A549 (cell line): ENCODE data around the gene PCNX2. TPM values are rescaled to one million over a fixed set of nuclear protein-coding genes. Genes with fewer than 3 reads are reported as not detected.

Experiments used
- ATAC-seq, 2 experiments: fragments of 200-7000 bp in 1 of 2; fragments of >200 bp in 1 of 2; cut with Nextera tagmentation in 1 of 2; cut with Tn5 transposase in 1 of 2; 3 replicates each; pipeline versions ENCODE4 v1.8.0 to v1.9.1; 2018 to 2020; ENCODE audit warnings: mild to moderate bottlenecking in 1 of 2, moderate library complexity in 1 of 2
- CTCF ChIA-PET: fragments of 300-600 bp; sonication (Branson Sonifier 250); formaldehyde crosslinking; extraction: SDS; loops from one replicate; lab custom pipeline; 2021; ENCODE audit warnings: antibody characterized with exemption, inconsistent platforms; lab: Yijun Ruan, JAX
- POLR2A ChIA-PET: fragments of 350-600 bp; formaldehyde crosslinking; extraction: SDS; loops from one replicate; lab custom pipeline; 2021; ENCODE audit warnings: antibody characterized with exemption, inconsistent platforms; lab: Yijun Ruan, JAX
- DNase-seq, 2 experiments: peaks; one replicate each; pipeline versions ENCODE4 v3.0.0 to v3.0.0-alpha.2; 2011 to 2016; ENCODE audit warnings: low read depth in 1 of 2, low spot score in 1 of 2
- FAIRE-seq: peaks from 2 replicates; lab custom pipeline; 2011; peaks lifted over from hg19 to GRCh38; lab: Jason Lieb, UNC
- H3K27ac ChIP-seq, 2 experiments: fragments of >200 bp; sonication (Bioruptor Twin); formaldehyde crosslinking; 3 replicates each; pipeline ENCODE4 v1.5.1; 2016 to 2017
- H3K4me1 ChIP-seq: fragments of >200 bp; sonication (Bioruptor Twin); formaldehyde crosslinking; 3 replicates; pipeline ENCODE4 v1.6.1; 2016
- H3K4me2 ChIP-seq: fragments of >200 bp; sonication (Bioruptor Twin); formaldehyde crosslinking; 3 replicates; pipeline ENCODE4 v1.6.1; 2016
- H3K4me3 ChIP-seq: fragments of >200 bp; sonication (Bioruptor Twin); formaldehyde crosslinking; 3 replicates; pipeline ENCODE4 v1.5.1; 2016
- H3K9me3 ChIP-seq: fragments of >200 bp; sonication (Bioruptor Twin); formaldehyde crosslinking; 3 replicates; pipeline ENCODE4 v1.6.1; 2016
- CHD4 ChIP-seq: fragments of 200-600 bp; sonication (generic); IDR thresholded peaks from 2 replicates; pipeline ENCODE4 v1.6.1; 2016; ENCODE audit warnings: antibody characterized with exemption, mild to moderate bottlenecking, borderline replicate concordance
- EHF ChIP-seq: fragments of 250-450 bp; sonication (Bioruptor Pico); IDR thresholded peaks from 2 replicates; pipeline ENCODE4 v1.5.0; 2020; ENCODE audit warnings: mild to moderate bottlenecking
- EP300 ChIP-seq, 2 experiments: fragments of >200 bp; sonication (Bioruptor Twin); formaldehyde crosslinking; IDR thresholded peaks; 2 replicates in 1 of 2; 3 replicates in 1 of 2; pipeline ENCODE4 v1.6.1; 2016 to 2017
- FOSB ChIP-seq: fragments of 250-450 bp; sonication (Bioruptor Pico); IDR thresholded peaks from 2 replicates; pipeline ENCODE4 v1.5.0; 2020; ENCODE audit warnings: mild to moderate bottlenecking, moderate library complexity
- HEYL ChIP-seq: fragments of 250-450 bp; sonication (Bioruptor Pico); IDR thresholded peaks from 2 replicates; pipeline ENCODE4 v1.8.0; 2021; ENCODE audit warnings: mild to moderate bottlenecking, moderate library complexity
- HOXB13 ChIP-seq: fragments of 250-450 bp; sonication (Bioruptor Pico); IDR thresholded peaks from 2 replicates; pipeline ENCODE4 v1.5.0; 2020; ENCODE audit warnings: low read depth, mild to moderate bottlenecking, moderate library complexity
- JUNB ChIP-seq: fragments of >200 bp; sonication (Bioruptor Twin); formaldehyde crosslinking; IDR thresholded peaks from 2 replicates; pipeline ENCODE4 v1.6.1; 2016
- MAFK ChIP-seq: fragments of 450-650 bp; IDR thresholded peaks from 2 replicates; pipeline ENCODE4 v1.6.1; 2014; ENCODE audit not compliant: partially characterized antibody
- MAZ ChIP-seq: fragments of 150-350 bp; IDR thresholded peaks from 2 replicates; pipeline ENCODE4 v1.6.1; 2014; ENCODE audit warnings: antibody characterized with exemption, low read depth, low read length, borderline replicate concordance
- MYC ChIP-seq: IDR thresholded peaks from 2 replicates; pipeline ENCODE4 v1.6.1; 2012; ENCODE audit warnings: mild to moderate bottlenecking, inconsistent platforms, low read length, improper control_type of control experiment, borderline replicate concordance
- NFE2L2 ChIP-seq: fragments of 150-350 bp; conservative IDR thresholded peaks from 2 replicates; pipeline ENCODE4 v1.6.1; 2014; ENCODE audit warnings: low read length
- NPAS2 ChIP-seq: fragments of 250-450 bp; sonication (Bioruptor Pico); IDR thresholded peaks from 2 replicates; pipeline ENCODE4 v1.8.0; 2022; ENCODE audit warnings: mild to moderate bottlenecking, moderate library complexity, borderline replicate concordance
- NR3C1 ChIP-seq: fragments of >200 bp; sonication (Bioruptor Twin); formaldehyde crosslinking; IDR thresholded peaks from 3 replicates; pipeline ENCODE4 v1.6.1; 2017
- PHF8 ChIP-seq: fragments of 200-600 bp; sonication (generic); IDR thresholded peaks from 2 replicates; pipeline ENCODE4 v1.6.1; 2016; ENCODE audit warnings: low read depth, mild to moderate bottlenecking, antibody characterized with exemption, moderate library complexity, borderline replicate concordance
- RARB ChIP-seq: fragments of 250-450 bp; sonication (Bioruptor Pico); IDR thresholded peaks from 2 replicates; pipeline ENCODE4 v1.8.0; 2021; ENCODE audit warnings: mild to moderate bottlenecking, moderate library complexity
- RFX5 ChIP-seq: fragments of 450-650 bp; IDR thresholded peaks from 2 replicates; pipeline ENCODE4 v1.7.1; 2014; ENCODE audit warnings: antibody characterized with exemption, mild to moderate bottlenecking, moderate library complexity
- RNF2 ChIP-seq: fragments of 200-600 bp; sonication (generic); IDR thresholded peaks from 2 replicates; pipeline ENCODE4 v1.6.1; 2016; ENCODE audit warnings: low read depth, mild to moderate bottlenecking, antibody characterized with exemption, moderate library complexity, borderline replicate concordance
- SMC3 ChIP-seq: fragments of >200 bp; sonication (Bioruptor Twin); formaldehyde crosslinking; IDR thresholded peaks from 3 replicates; pipeline ENCODE4 v1.6.1; 2018; ENCODE audit warnings: inconsistent platforms
- ZC3H11A ChIP-seq: fragments of 450-650 bp; IDR thresholded peaks from 2 replicates; pipeline ENCODE4 v1.6.1; 2014; ENCODE audit warnings: antibody characterized with exemption, mild to moderate bottlenecking
- ZFP36 ChIP-seq: fragments of 450-650 bp; IDR thresholded peaks from 2 replicates; pipeline ENCODE4 v1.6.1; 2014; ENCODE audit warnings: borderline replicate concordance; ENCODE audit not compliant: partially characterized antibody
- ZSCAN20 ChIP-seq: fragments of 250-450 bp; sonication (Bioruptor Pico); IDR thresholded peaks from 2 replicates; pipeline ENCODE4 v1.8.0; 2022; ENCODE audit warnings: mild to moderate bottlenecking, moderate library complexity
- WGBS: methylation state at CpG from one replicate; pipeline ENCODE4 v1.1.6; 2017; ENCODE audit errors: missing lambda C conversion rate; 5-methylcytosine and 5-hydroxymethylcytosine counted together
- polyA plus RNA-seq, 4 experiments: library from polyadenylated mRNA; depleted of rRNA in 3 of 4; stranded (reverse); fragments of >200 nt; fragmentation: RNase III in 1 of 4; extraction: RNeasy Plus Mini Kit Qiagen cat#74134 plus additional on column Dnase treatment in 1 of 4; gene quantifications; 2 replicates in 3 of 4; 3 replicates in 1 of 4; pipeline ENCODE4 v1.2.3, GENCODE V29; 2011 to 2017
- TF ChIP-seq, protein P1 (sequence below): IDR thresholded peaks from 2 replicates; pipeline ENCODE4 v1.6.1; 2012
- TF ChIP-seq, protein P2 (sequence below): fragments of >200 bp; sonication (Bioruptor Twin); formaldehyde crosslinking; IDR thresholded peaks from 2 replicates; pipeline ENCODE4 v1.6.1; 2016
- TF ChIP-seq, protein P3 (sequence below): IDR thresholded peaks from 2 replicates; pipeline ENCODE4 v1.6.1; 2012; ENCODE audit warnings: low read depth, borderline replicate concordance
- TF ChIP-seq, protein P4 (sequence below): fragments of 250-450 bp; sonication (Bioruptor Pico); IDR thresholded peaks from 2 replicates; pipeline ENCODE4 v1.5.0; 2020; ENCODE audit warnings: low read depth, mild to moderate bottlenecking, moderate library complexity
- TF ChIP-seq, protein P5 (sequence below): fragments of 200-600 bp; sonication (generic); IDR thresholded peaks from 2 replicates; pipeline ENCODE4 v1.6.1; 2016; ENCODE audit warnings: antibody characterized with exemption, mild to moderate bottlenecking, moderate library complexity
- TF ChIP-seq, protein P6 (sequence below): IDR thresholded peaks from 2 replicates; pipeline ENCODE4 v1.6.1; 2012

Gene PCNX2
- polyA plus RNA-seq, 2 of the 4 experiments (the other 2 are of a cell fraction): 8.8 to 27.2 TPM

DNA sequence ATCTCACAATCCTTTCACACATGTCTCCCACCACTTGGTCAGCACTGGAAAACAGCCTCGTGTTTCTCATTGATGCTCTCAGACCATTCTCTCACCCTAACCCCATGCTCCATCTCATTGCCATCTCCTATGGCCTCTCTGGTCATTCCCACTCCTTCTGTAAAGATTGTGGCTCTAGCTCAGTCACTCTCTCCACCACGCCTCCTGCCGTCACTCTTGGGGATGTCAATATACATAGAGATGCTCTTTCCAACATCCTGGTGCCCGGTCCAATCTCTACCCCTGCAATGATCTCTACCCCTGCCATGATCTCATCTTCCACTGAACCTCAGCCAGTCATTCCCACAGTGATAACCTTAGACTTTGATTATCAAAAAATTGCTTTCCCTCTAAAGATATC is 255.0 kb downstream of the PCNX2 start:
- FAIRE-seq (no peak), ATAC-seq (no peak), DNase-seq (no peak)
- Histone ChIP-seq H3K27ac (no peak overlapping the region), H3K4me3 (no peak overlapping the region), H3K4me2 (no peak overlapping the region), H3K4me1 (no peaks in the 10 kb centered on the region), H3K9me3 (no peaks in the 10 kb centered on the region)
- CTCF ChIA-PET: no interaction called here
- TF ChIP-seq MYC (no peak), EP300 (IDR thresholded peaks at IDR 0.05) (no peak), NR3C1 (no peak), FOSB (CRISPR knock-in tag) (no peak), MAZ (no peak), RNF2 (no peak), HEYL (no peak), ZFP36 (no peak), ZSCAN20 (CRISPR knock-in tag) (no peak), CHD4 (no peak), MAFK (no peak), NPAS2 (CRISPR knock-in tag) (no peak)
- TF ChIP-seq, protein P1, sequence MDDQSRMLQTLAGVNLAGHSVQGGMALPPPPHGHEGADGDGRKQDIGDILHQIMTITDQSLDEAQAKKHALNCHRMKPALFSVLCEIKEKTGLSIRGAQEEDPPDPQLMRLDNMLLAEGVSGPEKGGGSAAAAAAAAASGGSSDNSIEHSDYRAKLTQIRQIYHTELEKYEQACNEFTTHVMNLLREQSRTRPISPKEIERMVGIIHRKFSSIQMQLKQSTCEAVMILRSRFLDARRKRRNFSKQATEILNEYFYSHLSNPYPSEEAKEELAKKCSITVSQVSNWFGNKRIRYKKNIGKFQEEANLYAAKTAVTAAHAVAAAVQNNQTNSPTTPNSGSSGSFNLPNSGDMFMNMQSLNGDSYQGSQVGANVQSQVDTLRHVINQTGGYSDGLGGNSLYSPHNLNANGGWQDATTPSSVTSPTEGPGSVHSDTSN: no peak
- TF ChIP-seq, protein P2, sequence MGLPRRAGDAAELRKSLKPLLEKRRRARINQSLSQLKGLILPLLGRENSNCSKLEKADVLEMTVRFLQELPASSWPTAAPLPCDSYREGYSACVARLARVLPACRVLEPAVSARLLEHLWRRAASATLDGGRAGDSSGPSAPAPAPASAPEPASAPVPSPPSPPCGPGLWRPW: no peak
- TF ChIP-seq, protein P3, sequence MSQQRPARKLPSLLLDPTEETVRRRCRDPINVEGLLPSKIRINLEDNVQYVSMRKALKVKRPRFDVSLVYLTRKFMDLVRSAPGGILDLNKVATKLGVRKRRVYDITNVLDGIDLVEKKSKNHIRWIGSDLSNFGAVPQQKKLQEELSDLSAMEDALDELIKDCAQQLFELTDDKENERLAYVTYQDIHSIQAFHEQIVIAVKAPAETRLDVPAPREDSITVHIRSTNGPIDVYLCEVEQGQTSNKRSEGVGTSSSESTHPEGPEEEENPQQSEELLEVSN: no peak
- POLR2A ChIA-PET: no interaction called here
- 90% methylated on average over 4 of the region's 4 CpGs for WGBS

DNA sequence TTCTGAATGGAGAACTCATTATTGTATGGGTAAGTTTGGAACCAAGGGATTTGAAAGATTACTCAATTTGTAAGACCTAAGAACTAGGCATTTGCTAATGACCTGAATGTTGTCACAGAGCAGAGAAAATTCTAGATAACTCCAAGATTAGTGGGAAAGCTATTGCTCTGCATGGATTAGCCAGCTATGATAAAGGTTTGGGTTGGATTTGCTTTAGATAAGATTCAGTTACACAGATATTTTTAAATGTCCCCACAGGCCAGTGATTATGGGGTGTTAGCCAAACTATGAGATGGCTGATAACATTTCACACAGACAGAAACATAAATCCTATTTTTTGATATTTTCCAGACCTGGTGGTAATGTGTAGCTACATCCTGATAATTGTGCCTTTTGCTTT is 256.9 kb downstream of the PCNX2 start:
- ATAC-seq: no peak
- Histone ChIP-seq H3K4me3 (no peak overlapping the region), H3K9me3 (no peaks in the 10 kb centered on the region), H3K4me2 (no peak overlapping the region), H3K27ac (no peak overlapping the region), H3K4me1 (no peaks in the 10 kb centered on the region)
- CTCF ChIA-PET: interaction anchor here (1.2 kb wide), 1 partner anchor 42 kb away, joined by 3 read pairs; no protein-coding TSS in a partner anchor
- peak; percentile 13 for FAIRE-seq
- TF ChIP-seq, protein P4, sequence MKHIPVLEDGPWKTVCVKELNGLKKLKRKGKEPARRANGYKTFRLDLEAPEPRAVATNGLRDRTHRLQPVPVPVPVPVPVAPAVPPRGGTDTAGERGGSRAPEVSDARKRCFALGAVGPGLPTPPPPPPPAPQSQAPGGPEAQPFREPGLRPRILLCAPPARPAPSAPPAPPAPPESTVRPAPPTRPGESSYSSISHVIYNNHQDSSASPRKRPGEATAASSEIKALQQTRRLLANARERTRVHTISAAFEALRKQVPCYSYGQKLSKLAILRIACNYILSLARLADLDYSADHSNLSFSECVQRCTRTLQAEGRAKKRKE: no peak
- TF ChIP-seq, protein P5, sequence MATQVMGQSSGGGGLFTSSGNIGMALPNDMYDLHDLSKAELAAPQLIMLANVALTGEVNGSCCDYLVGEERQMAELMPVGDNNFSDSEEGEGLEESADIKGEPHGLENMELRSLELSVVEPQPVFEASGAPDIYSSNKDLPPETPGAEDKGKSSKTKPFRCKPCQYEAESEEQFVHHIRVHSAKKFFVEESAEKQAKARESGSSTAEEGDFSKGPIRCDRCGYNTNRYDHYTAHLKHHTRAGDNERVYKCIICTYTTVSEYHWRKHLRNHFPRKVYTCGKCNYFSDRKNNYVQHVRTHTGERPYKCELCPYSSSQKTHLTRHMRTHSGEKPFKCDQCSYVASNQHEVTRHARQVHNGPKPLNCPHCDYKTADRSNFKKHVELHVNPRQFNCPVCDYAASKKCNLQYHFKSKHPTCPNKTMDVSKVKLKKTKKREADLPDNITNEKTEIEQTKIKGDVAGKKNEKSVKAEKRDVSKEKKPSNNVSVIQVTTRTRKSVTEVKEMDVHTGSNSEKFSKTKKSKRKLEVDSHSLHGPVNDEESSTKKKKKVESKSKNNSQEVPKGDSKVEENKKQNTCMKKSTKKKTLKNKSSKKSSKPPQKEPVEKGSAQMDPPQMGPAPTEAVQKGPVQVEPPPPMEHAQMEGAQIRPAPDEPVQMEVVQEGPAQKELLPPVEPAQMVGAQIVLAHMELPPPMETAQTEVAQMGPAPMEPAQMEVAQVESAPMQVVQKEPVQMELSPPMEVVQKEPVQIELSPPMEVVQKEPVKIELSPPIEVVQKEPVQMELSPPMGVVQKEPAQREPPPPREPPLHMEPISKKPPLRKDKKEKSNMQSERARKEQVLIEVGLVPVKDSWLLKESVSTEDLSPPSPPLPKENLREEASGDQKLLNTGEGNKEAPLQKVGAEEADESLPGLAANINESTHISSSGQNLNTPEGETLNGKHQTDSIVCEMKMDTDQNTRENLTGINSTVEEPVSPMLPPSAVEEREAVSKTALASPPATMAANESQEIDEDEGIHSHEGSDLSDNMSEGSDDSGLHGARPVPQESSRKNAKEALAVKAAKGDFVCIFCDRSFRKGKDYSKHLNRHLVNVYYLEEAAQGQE: no peak
- no peak for TF ChIP-seq EHF (CRISPR knock-in tag)
- TF ChIP-seq, protein P6, sequence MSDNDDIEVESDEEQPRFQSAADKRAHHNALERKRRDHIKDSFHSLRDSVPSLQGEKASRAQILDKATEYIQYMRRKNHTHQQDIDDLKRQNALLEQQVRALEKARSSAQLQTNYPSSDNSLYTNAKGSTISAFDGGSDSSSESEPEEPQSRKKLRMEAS: no peak
- TF ChIP-seq RNF2: no peak
- TF ChIP-seq NFE2L2: no peak
- no peak for TF ChIP-seq RARB (CRISPR knock-in tag)
- TF ChIP-seq RFX5: no peak
- no peak for TF ChIP-seq SMC3
- TF ChIP-seq ZC3H11A: no peak
- no peak for TF ChIP-seq JUNB
- TF ChIP-seq, protein P1: no peak
- no peak for TF ChIP-seq PHF8
- TF ChIP-seq HOXB13 (CRISPR knock-in tag): no peak
- no peak for DNase-seq
- POLR2A ChIA-PET: no interaction called here
